GM18519 (cell line): Measurements from ENCODE around the gene RIC8B.

Source experiments
- ATAC-seq: cut with Tn5 transposase; IDR thresholded peaks from one replicate; pipeline ENCODE4 v1.9.1; 2021; ENCODE audit warnings: mild to moderate bottlenecking, moderate library complexity; ENCODE audit not compliant: unreplicated experiment, low FRiP score

RIC8B gene

DNA sequence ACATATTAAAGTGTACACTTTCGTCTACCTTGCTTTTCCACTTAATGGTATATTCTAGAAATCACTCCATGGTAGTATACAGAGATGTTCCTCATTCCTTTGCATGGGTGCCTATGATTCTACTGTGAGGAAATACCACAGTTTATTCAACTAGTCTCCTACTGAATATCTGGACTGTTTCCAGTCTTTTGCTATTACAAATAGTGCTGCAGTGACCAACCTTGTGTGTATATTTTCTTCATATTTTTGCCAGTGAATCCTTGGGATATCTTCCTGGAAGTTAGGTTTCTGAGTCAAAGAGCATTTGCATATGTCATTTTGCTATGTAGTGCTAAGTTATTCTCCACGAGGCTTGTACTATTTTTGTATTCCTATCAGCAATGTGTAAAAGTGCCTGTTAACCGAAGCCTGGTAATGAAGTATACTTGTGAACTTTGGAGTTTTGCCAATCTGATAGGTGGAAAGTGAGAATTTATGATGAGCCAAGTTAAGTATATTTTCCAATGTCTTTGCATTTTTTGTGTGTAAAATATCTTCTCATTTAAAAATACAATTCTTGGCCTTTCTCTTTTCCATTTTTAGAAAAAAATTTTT is 149.9 kb downstream of the RIC8B start:
- ATAC-seq, result no peak

DNA sequence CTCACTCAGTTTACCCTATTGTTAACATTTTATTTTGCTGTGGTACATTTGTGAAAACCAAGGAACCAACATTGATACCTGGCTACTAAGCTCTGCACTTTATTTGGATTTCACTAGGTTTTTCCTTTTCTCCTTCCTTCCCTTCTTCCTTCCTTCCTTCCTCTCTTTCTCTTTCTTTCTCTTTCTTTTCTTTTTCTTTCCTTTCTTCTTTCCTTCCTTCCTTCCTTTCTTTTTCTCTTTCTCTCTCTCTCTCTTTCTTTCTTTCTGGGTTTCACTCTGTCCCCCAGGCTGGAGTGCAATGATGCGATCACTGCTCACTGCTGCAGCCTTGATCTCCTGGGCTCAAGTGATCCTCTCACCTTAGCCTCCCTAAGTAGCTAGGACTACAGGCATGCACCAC is 152.2 kb downstream of the RIC8B start:
- no peak for ATAC-seq

DNA sequence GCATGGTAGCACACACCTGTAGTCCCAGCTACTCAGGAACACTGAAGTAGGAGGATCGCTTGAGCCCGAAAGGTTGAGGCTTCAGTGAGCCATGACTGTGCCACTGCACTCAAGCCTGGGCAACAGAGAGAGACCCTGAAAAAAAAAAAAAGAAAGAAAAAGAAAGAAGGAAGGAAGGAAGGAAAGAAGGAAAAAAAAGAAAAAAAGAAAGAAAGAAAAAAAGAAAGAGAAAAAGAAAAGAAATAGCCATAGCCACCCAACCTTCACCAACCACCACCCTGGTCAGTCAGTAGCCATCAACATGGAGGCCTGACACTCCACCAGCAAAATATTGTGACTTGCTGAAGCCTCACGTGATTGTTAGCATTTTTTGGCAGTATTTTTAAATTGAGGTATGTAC is 159.8 kb downstream of the RIC8B start:
- ATAC-seq, result no peak
